DOHH2 (cell line): ENCODE measurements around the gene EXOSC1.
"Not testable (repeated sequence)": the region's sequence is repeated elsewhere in the genome, so short reads cannot be mapped to it uniquely, and the experiment has no call there.

ENCODE experiments used
- H3F3A ChIP-seq: fragments of 200-600 bp; sonication (generic), shearing (Covaris generic); 2 replicates; pipeline ENCODE4 v1.6.0; 2016; ENCODE audit warnings: antibody characterized with exemption, mild to moderate bottlenecking; ENCODE audit not compliant: control insufficient read depth, insufficient read depth
- H3K27ac ChIP-seq: fragments of 200-600 bp; sonication (generic); 2 replicates; pipeline ENCODE4 v1.5.1; 2014; ENCODE audit warnings: low read depth, mild to moderate bottlenecking, low read length, moderate library complexity
- H3K27me3 ChIP-seq: fragments of 200-600 bp; sonication (generic); 2 replicates; pipeline ENCODE4 v1.6.1; 2014; ENCODE audit warnings: mild to moderate bottlenecking, low read length, mixed read lengths; ENCODE audit not compliant: control insufficient read depth
- H3K36me3 ChIP-seq: fragments of 200-600 bp; sonication (generic); 2 replicates; pipeline ENCODE4 v1.6.1; 2014; ENCODE audit warnings: mild to moderate bottlenecking, low read length, moderate library complexity, mixed read lengths; ENCODE audit not compliant: control insufficient read depth
- H3K4me1 ChIP-seq: fragments of 200-600 bp; sonication (generic); 2 replicates; pipeline ENCODE4 v1.6.1; 2014; ENCODE audit warnings: mild to moderate bottlenecking, low read length, mixed read lengths; ENCODE audit not compliant: control insufficient read depth
- H3K4me2 ChIP-seq: fragments of 200-600 bp; sonication (generic); 2 replicates; pipeline ENCODE4 v1.6.0; 2014; ENCODE audit warnings: mild to moderate bottlenecking, low read length, moderate library complexity
- H3K4me3 ChIP-seq: fragments of 200-600 bp; sonication (generic); 2 replicates; pipeline ENCODE4 v1.5.1; 2014; ENCODE audit warnings: mild to moderate bottlenecking, low read length, mixed read lengths
- H3K79me2 ChIP-seq: fragments of 200-600 bp; sonication (generic); 2 replicates; pipeline ENCODE4 v1.6.1; 2014; ENCODE audit warnings: mild to moderate bottlenecking, low read length, mixed read lengths; ENCODE audit not compliant: control insufficient read depth
- H3K9me2 ChIP-seq: fragments of 200-600 bp; sonication (generic); replicated peaks from 2 replicates; pipeline ENCODE4 v1.6.1; 2014; ENCODE audit warnings: mild to moderate bottlenecking, low read length, mixed read lengths; ENCODE audit not compliant: control insufficient read depth
- H3K9me3 ChIP-seq: fragments of 200-600 bp; sonication (generic); 2 replicates; pipeline ENCODE4 v1.6.1; 2014; ENCODE audit warnings: antibody characterized with exemption, low read length, mixed read lengths; ENCODE audit not compliant: control insufficient read depth, insufficient read depth
- H4K20me1 ChIP-seq: fragments of 200-600 bp; sonication (generic); 2 replicates; pipeline ENCODE4 v1.6.0; 2014; ENCODE audit warnings: low read depth, mild to moderate bottlenecking, antibody characterized with exemption, low read length, moderate library complexity; ENCODE audit not compliant: control insufficient read depth, insufficient read depth
- EZH2phosphoT487 ChIP-seq: fragments of 200-600 bp; sonication (generic); IDR thresholded peaks from 2 replicates; pipeline ENCODE4 v1.6.1; 2017; ENCODE audit warnings: borderline replicate concordance, mild to moderate bottlenecking, antibody characterized with exemption, low read length, moderate library complexity, mixed read lengths
- TF ChIP-seq, protein P1 (sequence below): fragments of 200-600 bp; sonication (generic); IDR thresholded peaks from one replicate; pipeline ENCODE4 v1.5.1; 2014; ENCODE audit warnings: antibody characterized with exemption, mild to moderate bottlenecking, low read depth, low read length; ENCODE audit not compliant: poor library complexity, severe bottlenecking

The EXOSC1 gene

DNA sequence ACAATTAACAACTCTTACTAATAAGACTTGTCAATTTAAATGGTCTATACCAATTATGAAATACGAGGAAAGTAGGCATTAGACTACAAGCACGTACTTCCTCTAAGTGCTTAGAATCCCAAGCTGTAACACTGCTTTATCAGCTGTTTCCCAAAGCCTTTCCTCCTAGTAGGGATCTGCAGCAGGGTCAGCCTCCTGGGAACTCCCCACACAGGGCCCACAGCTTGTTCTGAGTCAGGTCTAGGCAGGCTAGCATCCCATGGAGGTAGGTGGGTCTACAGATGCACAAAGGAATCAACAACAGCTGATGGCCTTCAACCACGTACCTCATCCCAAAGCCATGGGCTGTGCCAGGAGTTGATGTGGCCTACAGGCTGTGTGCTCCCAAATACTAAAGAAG, 37.7 kb upstream of the EXOSC1 start:
- Histone ChIP-seq H3K4me2 (no peak overlapping the region), H3K4me3 (no peak overlapping the region), H3K27me3 (no peaks in the 10 kb centered on the region), H3K27ac (no peak overlapping the region), H3K4me1 (no peaks in the 10 kb centered on the region), H3K36me3 (peaks cover 58% of the 10 kb centered on the region), H3K9me2 (no peaks in the 10 kb centered on the region), H4K20me1 (no peaks in the 10 kb centered on the region), H3F3A (no peaks in the 10 kb centered on the region), H3K9me3 (no peaks in the 10 kb centered on the region), H3K79me2 (peaks cover 45% of the 10 kb centered on the region)
- TF ChIP-seq EZH2phosphoT487 = no peak
- TF ChIP-seq, protein P1, sequence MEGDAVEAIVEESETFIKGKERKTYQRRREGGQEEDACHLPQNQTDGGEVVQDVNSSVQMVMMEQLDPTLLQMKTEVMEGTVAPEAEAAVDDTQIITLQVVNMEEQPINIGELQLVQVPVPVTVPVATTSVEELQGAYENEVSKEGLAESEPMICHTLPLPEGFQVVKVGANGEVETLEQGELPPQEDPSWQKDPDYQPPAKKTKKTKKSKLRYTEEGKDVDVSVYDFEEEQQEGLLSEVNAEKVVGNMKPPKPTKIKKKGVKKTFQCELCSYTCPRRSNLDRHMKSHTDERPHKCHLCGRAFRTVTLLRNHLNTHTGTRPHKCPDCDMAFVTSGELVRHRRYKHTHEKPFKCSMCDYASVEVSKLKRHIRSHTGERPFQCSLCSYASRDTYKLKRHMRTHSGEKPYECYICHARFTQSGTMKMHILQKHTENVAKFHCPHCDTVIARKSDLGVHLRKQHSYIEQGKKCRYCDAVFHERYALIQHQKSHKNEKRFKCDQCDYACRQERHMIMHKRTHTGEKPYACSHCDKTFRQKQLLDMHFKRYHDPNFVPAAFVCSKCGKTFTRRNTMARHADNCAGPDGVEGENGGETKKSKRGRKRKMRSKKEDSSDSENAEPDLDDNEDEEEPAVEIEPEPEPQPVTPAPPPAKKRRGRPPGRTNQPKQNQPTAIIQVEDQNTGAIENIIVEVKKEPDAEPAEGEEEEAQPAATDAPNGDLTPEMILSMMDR = no peak

DNA sequence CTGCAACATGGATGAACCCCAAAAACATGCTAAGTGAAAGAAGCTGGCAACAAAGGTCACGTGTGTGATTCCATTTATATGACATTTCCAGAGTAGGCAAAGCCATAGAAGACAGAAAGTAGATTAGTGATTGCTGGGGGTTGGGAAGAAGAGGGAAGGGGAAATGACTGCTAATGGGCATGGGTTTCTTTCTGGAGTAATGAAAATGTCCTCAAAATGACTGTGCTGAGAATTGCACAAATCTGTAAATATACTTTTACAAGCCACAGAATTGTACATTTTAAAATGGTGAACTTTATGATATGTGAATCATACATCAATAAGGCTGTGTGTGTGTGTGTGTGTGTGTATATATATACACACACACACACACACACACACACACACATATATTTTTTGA, 36.6 kb upstream of the EXOSC1 start:
- H3K36me3 ChIP-seq = peaks cover 69% of the 10 kb centered on the region
- no peaks in the 10 kb centered on the region for H4K20me1 ChIP-seq

DNA sequence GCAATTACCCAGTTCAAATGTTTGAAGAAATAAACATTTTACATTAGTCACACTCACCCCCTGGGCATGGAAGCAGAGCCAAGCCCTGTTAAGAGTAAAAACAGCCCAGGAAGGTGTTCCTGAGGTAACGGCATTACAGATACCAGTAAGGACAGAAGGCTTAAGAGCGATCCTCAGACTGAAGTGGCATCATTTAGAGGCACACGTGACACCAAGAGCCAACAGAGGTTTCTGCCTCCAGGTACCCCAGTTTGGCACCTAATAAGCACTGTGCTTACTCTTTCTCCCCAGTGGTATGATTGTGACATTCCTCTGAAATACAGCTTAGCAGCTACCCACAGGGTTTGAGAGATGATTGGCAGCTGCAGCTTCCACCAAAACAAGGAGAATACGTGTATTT, 35.3 kb upstream of the EXOSC1 start:
- Histone ChIP-seq H3K27me3 (no peaks in the 10 kb centered on the region), H3K36me3 (peaks cover 77% of the 10 kb centered on the region), H3K4me2 (no peak overlapping the region), H3K27ac (no peak overlapping the region), H3K9me3 (no peaks in the 10 kb centered on the region), H3K79me2 (peaks cover 23% of the 10 kb centered on the region), H4K20me1 (no peaks in the 10 kb centered on the region), H3K9me2 (no peaks in the 10 kb centered on the region), H3K4me3 (no peak overlapping the region), H3F3A (no peaks in the 10 kb centered on the region), H3K4me1 (no peaks in the 10 kb centered on the region)
- TF ChIP-seq, protein P1 = no peak

More for the DNA sequence above, 36.6 kb upstream of the EXOSC1 start:
- Histone ChIP-seq H3K27me3 (no peaks in the 10 kb centered on the region), H3K4me3 (no peak overlapping the region), H3K4me2 (no peak overlapping the region), H3F3A (no peaks in the 10 kb centered on the region), H3K79me2 (peaks cover 34% of the 10 kb centered on the region), H3K9me2 (no peaks in the 10 kb centered on the region), H3K9me3 (no peaks in the 10 kb centered on the region), H3K4me1 (no peaks in the 10 kb centered on the region), H3K27ac (no peak overlapping the region)
- TF ChIP-seq EZH2phosphoT487 = no peak
- TF ChIP-seq, protein P1 = no peak

- Histone ChIP-seq H3K4me3 (no peak overlapping the region), H3K4me2 (no peak overlapping the region), H3K27me3 (no peaks in the 10 kb centered on the region), H3K36me3 (peaks cover 83% of the 10 kb centered on the region), H3F3A (no peaks in the 10 kb centered on the region), H3K9me3 (no peaks in the 10 kb centered on the region), H3K79me2 (peaks cover 16% of the 10 kb centered on the region), H4K20me1 (no peaks in the 10 kb centered on the region), H3K27ac (no peak overlapping the region), H3K4me1 (no peaks in the 10 kb centered on the region), H3K9me2 (no peaks in the 10 kb centered on the region)
- TF ChIP-seq, protein P1 = no peak
- TF ChIP-seq EZH2phosphoT487 = no peak
Measured at GRCh38 chr10:97479939-97480338, 34.1 kb upstream of the EXOSC1 start.

DNA sequence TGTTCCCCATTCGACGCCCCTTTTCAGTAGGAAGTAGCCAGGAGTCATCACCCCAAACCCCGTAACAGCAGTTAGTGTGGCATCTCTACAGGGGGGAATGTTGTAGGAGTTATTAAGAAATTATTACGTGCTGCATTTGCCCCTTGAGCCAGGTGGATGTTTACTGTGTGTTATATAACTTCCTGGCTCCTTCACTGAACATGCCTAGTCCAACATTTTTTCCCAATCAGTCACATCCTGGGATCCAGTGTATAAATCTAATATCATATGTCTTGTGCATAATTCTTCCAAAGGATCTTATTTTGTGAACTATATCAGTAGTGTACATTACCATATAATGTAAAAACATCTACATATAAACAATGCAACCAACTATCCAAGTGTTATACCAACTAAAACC, 33.6 kb upstream of the EXOSC1 start:
- H3K4me2 ChIP-seq, H3F3A ChIP-seq, H3K4me3 ChIP-seq, H3K9me3 ChIP-seq, H3K27me3 ChIP-seq, H3K9me2 ChIP-seq, H4K20me1 ChIP-seq, H3K4me1 ChIP-seq, H3K27ac ChIP-seq: not testable (repeated sequence)
- H3K36me3 ChIP-seq = peaks cover 88% of the 10 kb centered on the region
- H3K79me2 ChIP-seq = peaks cover 11% of the 10 kb centered on the region
